CD4-positive, alpha-beta T cell treated with Interleukin-17A for 4 hours (primary cell): ENCODE results near the gene TPM2.

Experiments used
- DNase-seq: peaks from one replicate; pipeline ENCODE4 v3.0.0-alpha.2; 2020; ENCODE audit warnings: mixed read lengths

Gene TPM2

GRCh38 chr9:35689542-35690293 is at the start of gene TPM2:
TPM2 (minus strand) TSS chr9:35689925; CDS start chr9:35689817, 108 bp downstream.
- DNase-seq = no peak

GRCh38 chr9:35738924-35739323 is 49.2 kb upstream of the TPM2 start:
- no peak for DNase-seq

DNA sequence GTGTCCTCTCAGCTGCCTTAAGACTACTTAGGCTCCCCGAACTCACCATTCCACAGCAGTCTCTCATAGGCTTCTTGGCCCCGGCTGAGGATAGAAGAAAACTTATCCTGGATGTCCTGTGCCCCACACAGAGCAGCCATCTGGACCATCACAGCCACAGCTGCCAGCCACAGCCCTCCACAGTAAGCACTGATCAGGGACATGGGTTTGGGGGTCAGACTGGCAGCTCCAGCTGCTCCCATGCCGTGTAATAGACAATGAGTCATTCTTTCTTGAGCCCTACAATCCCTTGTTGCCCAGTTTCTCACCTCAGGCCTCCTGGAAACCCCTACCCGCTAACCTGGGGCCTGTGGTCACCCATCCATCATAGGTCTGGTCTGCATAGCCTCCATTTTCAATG is 48.5 kb upstream of the TPM2 start:
- no peak for DNase-seq

DNA sequence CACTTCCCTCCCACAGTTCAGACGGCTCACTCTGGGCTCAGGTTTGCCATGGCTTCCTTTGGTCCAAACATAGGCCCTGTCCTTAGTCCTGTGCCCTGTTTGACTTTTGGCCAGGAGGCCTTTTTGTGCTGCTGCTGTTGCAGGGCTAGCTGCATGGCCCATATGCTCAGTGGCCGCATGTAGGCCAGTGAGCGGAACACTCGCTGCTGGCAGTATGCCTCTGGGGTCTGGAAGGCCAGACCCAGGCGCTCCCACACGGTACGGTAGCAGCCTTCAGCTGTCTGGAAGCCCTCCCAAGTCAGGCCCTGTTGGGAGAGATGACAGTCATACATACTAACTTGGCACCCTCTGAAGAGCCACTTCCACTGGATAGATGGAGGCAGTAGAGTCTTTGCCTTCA is 47.4 kb upstream of the TPM2 start:
- DNase-seq = no peak

- peak; percentile 72 for DNase-seq
Measured at GRCh38 chr9:35736201-35736633, 46.5 kb upstream of the TPM2 start.

- no peak for DNase-seq
Measured at GRCh38 chr9:35734096-35734495, 44.4 kb upstream of the TPM2 start.

GRCh38 chr9:35732800-35733541 is 43.2 kb upstream of the TPM2 start:
- peak; percentile 11 for DNase-seq

- DNase-seq = peak; percentile 97
Measured at GRCh38 chr9:35732185-35732799, 42.6 kb upstream of the TPM2 start, which contains the start of the genes CREB3 and TLN1. CREB3 (plus strand) TSS chr9:35732666; CDS start chr9:35732773, 107 bp downstream. TLN1 (minus strand) TSS chr9:35732195; CDS start chr9:35725694, 6,501 bp downstream.

GRCh38 chr9:35731415-35732184 is 41.9 kb upstream of the TPM2 start:
- DNase-seq = peak; percentile 44

- no peak for DNase-seq
Measured at GRCh38 chr9:35730486-35730854, 40.7 kb upstream of the TPM2 start.

GRCh38 chr9:35729700-35730485 is 40.2 kb upstream of the TPM2 start:
- peak; percentile 37 for DNase-seq

DNA sequence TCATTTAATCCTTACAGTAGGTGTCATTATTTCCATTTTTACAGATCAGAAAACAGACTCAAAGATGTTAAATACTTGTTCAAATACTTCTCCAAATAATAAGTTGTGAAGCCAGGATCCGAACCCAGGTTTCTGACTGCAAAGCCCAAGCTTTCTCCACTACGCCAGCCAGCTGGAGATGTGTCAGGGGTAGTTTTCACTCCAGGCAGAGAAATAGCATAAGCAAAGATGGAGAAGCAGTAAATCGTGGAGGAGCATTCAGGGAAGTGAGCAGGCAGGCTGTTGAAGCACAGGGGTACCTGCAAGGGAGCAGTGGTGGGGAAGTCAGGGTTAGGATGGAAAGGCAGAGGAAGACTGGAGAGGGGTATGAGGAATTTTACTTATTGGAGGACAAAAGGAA is 39.4 kb upstream of the TPM2 start:
- DNase-seq = no peak

DNA sequence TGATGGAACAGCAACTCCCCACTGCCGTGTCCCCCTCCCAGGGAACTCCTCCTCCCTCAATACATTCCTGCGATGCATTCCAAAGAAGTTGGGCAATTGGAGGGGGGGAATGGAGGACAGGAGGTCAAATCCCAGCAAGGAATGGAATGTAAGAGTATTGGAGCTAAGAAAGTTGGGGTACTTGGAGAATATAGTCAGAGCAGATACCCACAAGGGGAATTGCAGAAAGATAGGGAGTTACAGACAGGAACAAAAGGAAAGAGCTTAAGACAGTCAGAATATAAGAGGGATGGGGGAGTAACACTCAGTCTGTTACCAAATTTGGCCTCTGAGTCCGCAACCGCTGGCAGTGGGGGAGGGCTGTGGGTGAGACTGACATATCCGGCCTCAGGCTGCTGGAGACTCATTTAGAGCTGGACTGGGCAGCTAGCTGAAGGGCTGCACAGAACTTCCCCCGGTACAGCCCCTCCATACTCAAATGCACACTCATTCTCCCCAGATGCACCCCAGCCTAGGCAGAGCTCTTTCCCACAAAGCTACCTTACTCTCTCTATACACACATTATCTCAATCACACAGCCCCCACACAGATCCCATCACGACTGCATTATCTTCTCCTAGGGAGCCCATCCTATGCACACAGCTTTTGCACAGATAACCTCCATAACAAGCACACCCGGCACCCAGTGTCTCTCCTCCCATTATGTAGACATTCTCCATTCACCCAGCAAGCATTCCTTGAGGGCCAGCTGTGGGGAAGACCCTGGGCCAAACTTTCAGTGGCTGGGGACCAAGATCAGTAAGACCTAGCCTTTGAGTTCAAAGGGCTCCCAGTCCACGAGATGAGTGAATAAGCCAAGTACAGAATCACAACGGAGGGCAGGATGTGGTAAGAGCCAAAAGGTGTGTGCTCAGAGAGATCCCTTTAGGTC is 38.6 kb upstream of the TPM2 start:
- peak; percentile 54 for DNase-seq

DNA sequence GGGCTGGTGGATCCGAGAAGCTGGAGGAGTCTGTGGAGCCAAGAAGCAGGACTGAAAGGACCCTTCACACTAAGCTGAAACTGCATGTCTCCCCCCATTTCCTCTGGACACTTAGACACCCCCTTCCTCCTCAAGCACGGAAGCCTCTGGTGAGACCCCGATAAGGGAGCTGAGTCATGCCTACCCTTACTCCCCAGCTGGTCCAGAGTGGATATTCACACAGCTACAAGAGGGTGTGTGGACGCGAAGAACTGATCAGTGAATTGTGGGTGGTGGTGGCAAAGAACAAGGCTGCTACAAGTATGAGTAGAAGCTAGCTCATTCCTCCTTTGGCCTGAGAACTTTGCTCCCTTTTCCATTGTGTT is 37.9 kb upstream of the TPM2 start:
- DNase-seq = no peak

DNA sequence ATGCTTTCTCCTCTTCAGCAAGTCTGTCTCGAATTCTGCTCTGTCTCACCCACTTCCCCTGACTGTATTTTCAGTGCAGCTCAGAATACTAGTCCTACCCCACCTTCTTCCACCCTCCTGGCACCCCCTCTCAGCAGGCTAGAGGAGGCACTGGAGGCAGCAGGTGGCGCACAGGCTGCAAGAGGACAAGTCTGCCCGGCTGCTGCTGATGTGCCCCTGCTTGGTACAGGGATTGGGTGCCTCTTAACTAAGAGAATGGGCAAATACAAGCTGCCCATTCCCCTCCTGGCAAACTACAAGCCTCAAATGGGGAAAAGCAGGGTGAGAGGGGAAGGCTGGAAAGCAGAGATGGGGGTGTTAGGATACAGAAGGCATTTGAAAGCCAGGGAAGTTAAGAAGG is 37.2 kb upstream of the TPM2 start:
- peak; percentile 61 for DNase-seq

GRCh38 chr9:35725362-35725761 is 35.6 kb upstream of the TPM2 start:
- no peak for DNase-seq

DNA sequence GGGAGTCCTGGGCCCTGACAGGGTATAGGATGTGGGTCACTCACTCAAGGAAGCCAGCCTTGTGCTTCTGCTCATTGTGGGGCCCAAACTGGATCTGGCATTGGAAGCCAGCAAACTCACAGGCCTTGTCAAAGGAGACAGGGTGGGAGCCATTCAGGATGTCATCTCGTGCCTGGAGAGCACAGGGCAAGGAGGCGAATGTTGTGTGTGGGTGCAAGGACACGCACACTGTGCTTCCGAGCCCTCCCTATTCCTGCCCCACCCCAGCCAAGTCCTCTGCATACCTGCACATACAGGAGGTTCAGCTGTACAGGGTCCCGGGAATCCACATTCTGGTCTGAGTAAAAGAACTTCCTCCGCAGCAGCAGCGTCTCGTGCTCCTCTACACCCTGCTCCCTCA is 34.2 kb upstream of the TPM2 start:
- no peak for DNase-seq

- DNase-seq = no peak
Measured at GRCh38 chr9:35723426-35723825, 33.7 kb upstream of the TPM2 start.

DNA sequence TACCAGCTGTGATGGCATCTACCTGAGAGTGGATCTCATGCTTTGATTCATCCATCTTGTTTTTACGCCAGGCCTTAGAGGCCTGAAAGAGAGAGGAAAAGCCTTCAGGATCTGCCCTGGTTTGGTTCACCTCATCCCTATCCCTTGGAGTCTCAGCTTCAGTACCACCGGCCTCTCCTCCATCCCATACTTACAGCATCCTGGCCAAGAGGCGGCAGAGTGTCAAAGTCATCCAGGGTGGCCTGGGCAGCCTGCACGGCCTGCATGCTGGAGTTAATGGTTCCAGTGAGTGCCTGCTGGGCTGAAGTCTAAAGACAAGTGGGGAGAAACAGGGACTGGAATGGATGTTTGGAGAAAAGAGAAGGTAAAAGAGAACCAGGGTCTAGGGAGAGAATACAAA is 29.8 kb upstream of the TPM2 start:
- DNase-seq = no peak

GRCh38 chr9:35718721-35719511 is 29.2 kb upstream of the TPM2 start:
- DNase-seq = no peak
